GM12892 (cell line): Measurements from ENCODE around the gene LGR6.

Experiments
- DNase-seq: peaks from one replicate; pipeline ENCODE4 v3.0.0; 2011; ENCODE audit not compliant: insufficient read length
- FAIRE-seq: peaks from 2 replicates; lab custom pipeline; 2011; peaks lifted over from hg19 to GRCh38; lab: Jason Lieb, UNC
- POLR2A ChIP-seq: IDR thresholded peaks from 2 replicates; pipeline ENCODE4 v1.6.1; 2011; ENCODE audit warnings: low read depth, low read length, control low read depth
- POLR2AphosphoS5 ChIP-seq: IDR thresholded peaks from 2 replicates; pipeline ENCODE4 v1.6.1; 2011; ENCODE audit warnings: low read depth, low read length, control low read depth
- TAF1 ChIP-seq: IDR thresholded peaks from 2 replicates; pipeline ENCODE4 v1.6.1; 2011; ENCODE audit warnings: low read depth, mild to moderate bottlenecking, control low read depth, low read length, borderline replicate concordance

LGR6 gene

GRCh38 chr1:202288177-202288576 is 94.6 kb downstream of the LGR6 start:
- no peak for TF ChIP-seq POLR2A
- no peak for TF ChIP-seq TAF1
- TF ChIP-seq POLR2AphosphoS5: no peak
- FAIRE-seq (no peak), DNase-seq (no peak)

- FAIRE-seq: no peak
- DNase-seq: no peak
- TF ChIP-seq POLR2A (no peak), POLR2AphosphoS5 (no peak), TAF1 (no peak)
Observed at GRCh38 chr1:202289009-202289408, 95.4 kb downstream of the LGR6 start.

GRCh38 chr1:202291001-202291400 is 97.4 kb downstream of the LGR6 start:
- no peak for FAIRE-seq
- no peak for DNase-seq
- TF ChIP-seq TAF1 (no peak), POLR2AphosphoS5 (no peak), POLR2A (no peak)

GRCh38 chr1:202291961-202292712 is 98.5 kb downstream of the LGR6 start:
- FAIRE-seq (no peak), DNase-seq (no peak)
- no peak for TF ChIP-seq POLR2A
- TF ChIP-seq POLR2AphosphoS5: no peak
- TF ChIP-seq TAF1: no peak

GRCh38 chr1:202292773-202293172 is 99.2 kb downstream of the LGR6 start:
- TF ChIP-seq POLR2AphosphoS5: no peak
- TF ChIP-seq TAF1: no peak
- no peak for TF ChIP-seq POLR2A
- DNase-seq (no peak), FAIRE-seq (no peak)

GRCh38 chr1:202293569-202293968 is 100.0 kb downstream of the LGR6 start:
- no peak for DNase-seq
- no peak for TF ChIP-seq POLR2A
- no peak for TF ChIP-seq POLR2AphosphoS5
- TF ChIP-seq TAF1: no peak
- no peak for FAIRE-seq

DNA sequence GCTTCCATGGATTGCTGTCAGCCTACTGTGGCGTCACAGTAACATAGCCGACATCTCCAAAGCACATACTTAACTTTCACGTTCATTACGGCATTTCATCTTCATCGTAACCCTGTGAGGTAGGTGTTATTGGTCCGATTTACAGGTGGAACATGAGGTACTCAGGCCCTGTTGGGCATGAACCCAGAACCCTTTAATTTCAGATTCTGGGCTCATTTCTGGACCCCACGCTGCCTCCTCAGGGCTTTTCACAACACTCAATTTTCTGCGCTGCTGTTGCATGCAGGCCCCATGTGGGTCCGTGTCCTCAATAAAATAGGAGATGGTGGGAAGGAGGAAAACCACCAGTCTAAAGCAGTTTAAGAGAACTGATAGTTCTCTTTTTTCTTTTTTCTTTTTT is 108.6 kb downstream of the LGR6 start:
- FAIRE-seq (no peak), DNase-seq (no peak)
- TF ChIP-seq POLR2A (no peak), TAF1 (no peak), POLR2AphosphoS5 (no peak)

DNA sequence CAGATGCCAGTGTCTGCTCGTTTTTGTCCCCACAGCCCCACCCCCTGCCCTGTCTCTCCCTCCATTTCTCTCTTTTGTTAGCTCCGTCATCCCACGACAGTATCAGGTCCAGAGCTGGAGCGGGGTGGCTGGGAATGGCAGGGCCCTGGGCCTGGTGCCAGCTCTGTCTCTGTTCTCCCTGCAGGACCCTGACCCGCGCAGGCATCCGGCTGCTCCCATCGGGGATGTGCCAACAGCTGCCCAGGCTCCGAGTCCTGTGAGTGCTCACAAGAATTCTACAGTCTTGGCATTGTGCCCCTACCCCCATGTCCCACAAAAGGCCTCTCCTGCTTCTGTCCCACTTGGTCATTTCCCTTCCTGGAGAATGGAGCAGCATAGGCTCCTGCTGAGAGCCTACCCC is 110.8 kb downstream of the LGR6 start:
- FAIRE-seq (no peak), DNase-seq (no peak)
- no peak for TF ChIP-seq POLR2AphosphoS5
- TF ChIP-seq POLR2A: no peak
- no peak for TF ChIP-seq TAF1

- no peak for FAIRE-seq
- TF ChIP-seq POLR2A (no peak), POLR2AphosphoS5 (no peak), TAF1 (no peak)
- no peak for DNase-seq
Observed at GRCh38 chr1:202305168-202305567, 111.6 kb downstream of the LGR6 start.

DNA sequence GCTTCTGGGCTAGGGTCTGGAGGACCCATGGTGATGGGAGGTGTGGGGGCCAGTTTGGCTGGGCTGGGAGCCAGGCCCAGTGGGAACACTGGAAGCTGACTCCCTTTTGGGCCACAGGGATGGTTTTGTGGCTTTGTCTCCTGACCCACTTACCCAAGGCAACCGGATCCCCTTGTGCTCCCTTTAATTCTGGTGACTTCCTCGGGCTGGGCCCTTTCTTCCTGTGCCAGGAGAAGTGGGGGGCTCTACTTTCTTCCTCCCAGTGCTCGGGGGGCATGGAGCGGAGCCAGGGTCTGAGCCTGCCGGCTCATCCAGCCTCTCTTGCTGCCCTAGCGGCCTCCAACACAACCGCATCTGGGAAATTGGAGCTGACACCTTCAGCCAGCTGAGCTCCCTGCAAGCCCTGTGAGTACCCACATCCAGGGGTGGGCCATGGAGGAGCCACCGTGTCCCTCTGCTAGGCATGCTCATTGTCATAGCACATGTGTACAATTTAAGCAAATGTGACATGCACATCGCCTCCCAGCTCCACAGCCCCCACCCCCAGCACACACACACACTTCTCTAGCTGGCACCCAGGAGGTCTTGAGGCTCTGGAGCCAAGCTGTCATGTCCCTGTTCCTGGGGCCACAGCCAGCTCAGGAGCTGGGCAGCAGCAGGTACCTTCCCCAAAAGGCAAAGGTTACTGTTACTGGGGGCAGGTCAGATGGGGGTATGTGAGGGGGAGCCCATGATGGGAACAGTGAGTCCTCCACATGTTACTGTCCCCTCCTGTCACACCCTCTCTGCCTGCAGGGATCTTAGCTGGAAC is 113.1 kb downstream of the LGR6 start:
- FAIRE-seq: no peak

DNA sequence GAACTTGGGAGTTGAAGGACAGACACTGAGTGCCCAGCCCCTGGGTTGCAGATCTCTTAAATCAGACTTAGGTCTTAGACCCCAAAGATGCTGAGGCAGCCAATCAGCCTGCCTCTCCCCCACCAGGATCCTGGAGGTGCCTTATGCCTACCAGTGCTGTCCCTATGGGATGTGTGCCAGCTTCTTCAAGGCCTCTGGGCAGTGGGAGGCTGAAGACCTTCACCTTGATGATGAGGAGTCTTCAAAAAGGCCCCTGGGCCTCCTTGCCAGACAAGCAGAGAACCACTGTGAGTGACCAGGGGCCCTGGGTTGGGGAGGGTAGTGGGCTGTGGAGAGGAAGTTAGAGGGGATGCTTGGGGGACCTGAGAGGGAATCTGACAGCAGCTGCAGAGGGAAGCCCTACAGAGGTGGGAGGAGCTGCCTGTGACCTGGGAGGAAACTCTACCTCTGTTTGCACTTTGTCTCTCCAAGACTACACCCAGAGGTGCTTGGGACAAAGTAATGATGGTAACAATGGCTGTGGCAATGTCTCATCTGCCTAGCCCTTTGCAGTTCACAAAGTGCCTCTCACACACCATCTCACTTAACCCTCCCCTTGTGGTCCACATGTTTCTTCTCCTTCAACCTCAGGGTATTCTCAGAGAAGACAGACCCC is 116.6 kb downstream of the LGR6 start:
- DNase-seq: no peak

More for the DNA sequence above, 113.1 kb downstream of the LGR6 start:
- no peak for TF ChIP-seq TAF1
- TF ChIP-seq POLR2AphosphoS5: no peak
- TF ChIP-seq POLR2A: no peak
- DNase-seq: no peak

GRCh38 chr1:202310746-202311145 is 117.1 kb downstream of the LGR6 start:
- TF ChIP-seq TAF1 (no peak), POLR2A (no peak), POLR2AphosphoS5 (no peak)
- DNase-seq: no peak
- no peak for FAIRE-seq

More for the DNA sequence above, 116.6 kb downstream of the LGR6 start:
- no peak for FAIRE-seq
- TF ChIP-seq POLR2A: no peak
- no peak for TF ChIP-seq POLR2AphosphoS5
- TF ChIP-seq TAF1: no peak
